HG03066 (cell line): Measurements from ENCODE around the gene NFIX.

Source experiments
- ATAC-seq: cut with Tn5 transposase; IDR thresholded peaks from one replicate; pipeline ENCODE4 v1.9.1; 2021; ENCODE audit warnings: low read depth; ENCODE audit not compliant: unreplicated experiment

The NFIX gene

DNA sequence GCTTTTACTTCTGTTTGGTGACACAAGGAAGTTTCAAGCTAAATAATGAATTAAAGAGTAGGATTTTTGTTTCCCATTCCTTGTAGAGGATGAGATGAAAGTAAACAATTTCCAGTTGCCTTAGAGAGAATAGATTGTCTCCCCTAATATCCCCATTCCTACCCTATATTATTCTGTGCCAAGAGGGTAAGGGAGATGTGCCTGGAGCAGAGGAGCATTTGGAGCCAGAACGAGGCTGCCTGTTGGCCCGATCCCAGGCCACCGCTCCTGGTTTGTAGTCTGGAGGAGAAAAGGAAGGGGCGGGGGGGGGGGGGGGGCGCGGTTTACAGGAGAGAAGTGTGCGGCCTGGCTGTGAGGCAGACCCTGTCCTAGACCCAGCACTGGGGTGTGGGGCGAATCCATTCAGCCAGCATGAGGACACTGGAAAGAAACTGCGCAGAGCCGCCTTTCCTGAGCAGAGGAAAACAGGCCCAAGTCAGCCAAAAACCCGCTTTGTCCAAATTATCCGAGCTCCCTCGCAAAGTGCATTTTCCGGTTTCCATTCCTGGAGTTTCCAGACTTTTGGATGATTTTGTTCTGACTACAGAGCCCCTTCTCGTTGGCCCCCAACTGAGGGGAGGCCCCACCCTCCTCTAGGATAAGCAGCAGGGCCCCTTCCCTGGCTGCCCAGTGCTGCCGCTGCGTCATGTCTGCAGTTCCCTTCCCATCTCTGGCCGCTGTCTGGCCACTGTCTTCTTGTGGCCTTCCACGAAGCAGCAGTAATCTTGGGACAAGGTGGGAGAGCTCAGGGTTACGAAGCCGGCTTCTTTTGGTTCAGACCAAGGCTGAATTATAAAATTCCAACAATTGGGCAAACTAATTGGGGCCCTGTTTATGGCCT, 23.0 kb downstream of the NFIX start:
- ATAC-seq: no peak

DNA sequence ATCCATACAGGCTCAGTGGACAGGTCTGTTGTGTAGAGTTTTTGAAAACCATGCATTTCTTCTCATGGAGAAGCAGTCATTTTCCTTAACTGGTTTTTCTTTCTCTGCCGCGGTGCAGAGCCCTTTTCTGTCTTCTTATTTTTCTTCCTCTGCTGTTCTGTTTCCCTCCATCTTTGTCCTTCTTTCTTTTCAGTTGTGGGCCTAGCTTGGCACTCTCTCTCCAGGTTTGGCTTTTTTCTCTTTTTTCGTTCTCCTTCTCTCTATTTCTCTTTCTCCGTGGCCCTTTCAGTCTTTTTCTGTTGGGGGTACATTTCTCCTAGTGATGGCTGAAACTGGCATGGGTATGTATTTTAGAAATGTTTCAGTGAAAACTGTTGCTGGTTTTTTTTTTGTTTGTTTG, 24.1 kb downstream of the NFIX start:
- no peak for ATAC-seq

DNA sequence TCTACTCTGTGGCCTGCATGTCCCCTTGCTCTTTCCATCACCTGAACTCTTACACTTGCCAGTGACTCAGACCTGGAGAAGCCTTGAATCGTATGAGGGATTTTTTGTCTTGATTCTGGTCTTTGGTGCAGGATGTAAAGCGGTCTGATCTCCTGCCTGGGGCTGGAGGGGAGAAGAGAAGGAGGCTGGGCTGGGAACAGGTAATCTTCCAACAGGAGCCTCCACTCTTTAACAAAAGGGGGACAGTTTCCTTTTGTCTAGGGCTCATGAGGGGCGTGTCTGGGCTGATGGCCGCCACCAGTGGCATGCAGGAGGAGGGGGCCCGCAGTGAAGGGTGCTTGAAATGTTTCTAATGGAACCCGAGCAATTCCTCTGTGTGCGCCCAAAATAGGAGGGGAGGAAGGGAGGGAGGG, 24.7 kb downstream of the NFIX start:
- ATAC-seq: no peak

DNA sequence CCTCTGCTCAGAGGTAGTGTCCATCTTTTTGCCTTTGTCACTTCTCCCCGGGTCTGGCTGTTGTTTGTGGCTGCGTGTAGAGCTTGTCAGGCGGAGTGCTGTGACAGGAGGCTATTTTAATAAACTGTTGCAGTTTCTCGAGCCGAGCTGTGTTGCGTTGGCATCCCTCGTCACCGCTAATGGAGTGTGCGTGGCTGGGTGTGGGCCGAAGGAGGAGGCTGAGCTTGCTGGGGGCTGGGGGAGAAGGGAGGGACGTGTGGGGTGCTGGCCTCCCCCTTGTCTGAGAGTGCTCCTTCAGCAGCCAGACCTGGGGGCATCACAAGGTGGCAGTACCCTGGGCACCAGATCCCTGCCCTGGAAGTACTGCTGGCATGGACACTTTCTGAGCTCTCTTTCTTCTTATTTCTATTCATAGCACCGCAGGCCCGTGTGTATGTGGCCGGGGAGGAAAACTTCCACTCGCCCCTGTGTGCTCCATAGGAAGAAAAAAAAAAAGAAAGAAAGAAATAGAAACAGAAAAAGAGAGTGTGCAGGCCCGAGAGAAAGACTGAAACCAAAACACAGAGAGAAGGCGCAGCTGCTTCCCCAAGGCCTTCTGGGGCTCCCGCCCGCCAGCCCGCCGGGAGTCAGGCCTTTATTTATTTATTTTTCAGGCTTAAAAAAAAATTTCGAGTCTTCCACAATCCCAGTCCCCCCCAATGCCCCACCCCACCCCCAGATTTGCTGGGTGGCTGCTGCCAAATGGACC, 27.0 kb downstream of the NFIX start:
- no peak for ATAC-seq

DNA sequence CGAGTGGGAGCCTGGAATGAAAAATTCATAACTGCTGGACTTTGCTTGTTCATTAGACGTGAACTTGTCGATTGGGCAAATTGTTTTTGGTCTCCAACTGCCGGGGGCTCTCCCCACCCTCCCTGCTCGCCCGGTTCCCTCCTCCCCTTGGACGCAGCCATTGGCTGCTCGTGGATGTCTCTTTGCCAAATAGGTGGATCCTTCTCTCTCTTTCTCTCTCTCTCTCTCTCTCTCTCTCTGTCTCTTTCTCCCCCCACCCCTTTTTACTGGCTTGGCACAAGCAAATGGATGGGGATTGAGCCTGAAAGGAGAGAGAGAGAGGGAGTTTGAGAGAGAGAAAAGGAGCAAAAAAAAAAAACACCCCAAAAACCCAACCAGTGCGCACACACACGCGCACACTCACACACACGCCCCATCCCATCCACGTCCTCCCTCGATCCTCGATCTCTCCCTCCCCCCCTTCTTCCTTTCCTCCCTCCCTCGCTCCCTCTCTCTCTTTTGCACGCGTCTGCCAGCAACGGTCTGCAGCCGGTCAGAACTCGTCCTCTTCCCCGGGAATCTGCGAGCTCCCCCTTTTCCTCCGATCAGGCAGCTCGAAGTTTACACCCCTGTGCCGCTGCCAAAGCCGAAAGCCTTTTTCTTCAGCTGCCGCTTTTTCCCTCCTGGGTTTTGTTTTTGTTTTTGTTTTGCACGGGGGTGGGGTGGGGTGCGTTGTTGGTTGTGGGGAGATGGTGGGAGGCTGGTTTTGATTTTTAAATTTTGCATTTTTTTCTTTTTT, 27.8 kb downstream of the NFIX start:
- no peak for ATAC-seq

DNA sequence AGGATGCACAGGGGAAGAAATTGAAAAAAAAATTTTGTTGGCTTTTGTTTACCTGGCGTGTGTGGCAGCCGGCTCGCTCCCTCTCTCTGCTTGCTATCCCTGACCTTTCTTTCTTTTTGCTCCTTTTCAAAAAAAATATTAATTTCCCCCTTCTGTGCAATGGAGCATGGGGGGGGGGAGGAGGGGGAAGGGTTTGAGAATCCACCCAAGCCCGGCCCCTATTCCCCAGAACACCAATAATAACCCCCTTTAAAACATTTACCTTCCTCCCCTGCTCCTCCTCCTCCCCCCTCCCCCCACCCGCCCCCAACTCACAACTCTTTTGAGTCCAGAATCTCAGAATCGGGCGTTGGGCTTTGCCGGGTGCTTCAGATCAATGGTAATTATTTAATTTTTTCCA, 28.4 kb downstream of the NFIX start:
- no peak for ATAC-seq

DNA sequence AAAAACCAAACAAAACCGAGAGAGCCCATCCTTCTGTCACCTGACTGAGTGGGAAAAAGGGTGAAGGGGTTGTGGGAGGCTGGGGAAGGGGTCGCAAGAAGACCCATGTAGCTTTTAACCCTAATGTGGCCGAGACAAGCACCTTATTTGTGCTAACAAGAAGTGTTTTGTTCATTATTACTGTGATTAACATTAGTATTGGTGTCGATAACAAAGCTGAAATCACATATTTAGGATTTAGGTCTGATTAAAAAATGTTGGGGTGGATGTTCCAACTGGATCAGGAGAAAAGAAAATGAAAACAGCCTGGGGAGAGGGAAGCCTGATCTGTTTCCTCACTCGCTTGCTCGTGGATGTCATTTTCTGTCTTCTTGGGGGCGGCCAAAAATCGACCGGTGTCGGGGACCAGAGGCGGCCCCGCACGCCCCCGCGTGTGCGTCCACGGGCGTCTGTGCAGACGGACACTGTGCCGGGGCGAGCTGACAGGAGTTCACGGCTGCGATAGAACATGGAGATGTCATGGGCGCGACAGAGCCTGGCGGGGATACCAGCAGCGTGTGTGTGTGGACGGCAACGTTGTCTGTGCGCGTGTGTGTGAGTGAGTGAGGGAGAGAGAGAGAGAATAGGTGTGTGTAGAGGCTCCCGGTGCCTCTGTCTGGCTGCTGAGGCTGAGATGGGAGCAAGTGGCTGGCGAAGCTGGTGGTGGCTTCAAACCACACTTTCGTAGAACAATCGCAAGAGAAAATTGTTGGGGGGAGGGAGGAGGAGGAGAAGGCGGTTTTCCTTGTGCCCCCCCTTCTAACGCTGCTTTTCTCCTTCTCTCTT, 29.1 kb downstream of the NFIX start:
- no peak for ATAC-seq

DNA sequence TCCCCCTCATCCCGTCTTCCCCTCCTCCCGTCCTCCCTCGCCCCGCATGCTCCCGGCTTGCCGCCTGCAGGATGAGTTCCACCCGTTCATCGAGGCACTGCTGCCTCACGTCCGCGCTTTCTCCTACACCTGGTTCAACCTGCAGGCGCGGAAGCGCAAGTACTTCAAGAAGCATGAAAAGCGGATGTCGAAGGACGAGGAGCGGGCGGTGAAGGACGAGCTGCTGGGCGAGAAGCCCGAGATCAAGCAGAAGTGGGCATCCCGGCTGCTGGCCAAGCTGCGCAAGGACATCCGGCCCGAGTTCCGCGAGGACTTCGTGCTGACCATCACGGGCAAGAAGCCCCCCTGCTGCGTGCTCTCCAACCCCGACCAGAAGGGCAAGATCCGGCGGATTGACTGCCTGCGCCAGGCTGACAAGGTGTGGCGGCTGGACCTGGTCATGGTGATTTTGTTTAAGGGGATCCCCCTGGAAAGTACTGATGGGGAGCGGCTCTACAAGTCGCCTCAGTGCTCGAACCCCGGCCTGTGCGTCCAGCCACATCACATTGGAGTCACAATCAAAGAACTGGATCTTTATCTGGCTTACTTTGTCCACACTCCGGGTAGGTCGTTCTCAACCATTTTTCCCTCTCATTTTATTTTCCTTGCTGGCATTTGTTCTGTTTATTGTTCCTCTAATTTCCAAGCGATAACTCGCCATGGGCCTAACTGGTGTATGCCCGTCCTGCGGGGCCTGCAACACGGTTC, 29.8 kb downstream of the NFIX start:
- no peak for ATAC-seq

DNA sequence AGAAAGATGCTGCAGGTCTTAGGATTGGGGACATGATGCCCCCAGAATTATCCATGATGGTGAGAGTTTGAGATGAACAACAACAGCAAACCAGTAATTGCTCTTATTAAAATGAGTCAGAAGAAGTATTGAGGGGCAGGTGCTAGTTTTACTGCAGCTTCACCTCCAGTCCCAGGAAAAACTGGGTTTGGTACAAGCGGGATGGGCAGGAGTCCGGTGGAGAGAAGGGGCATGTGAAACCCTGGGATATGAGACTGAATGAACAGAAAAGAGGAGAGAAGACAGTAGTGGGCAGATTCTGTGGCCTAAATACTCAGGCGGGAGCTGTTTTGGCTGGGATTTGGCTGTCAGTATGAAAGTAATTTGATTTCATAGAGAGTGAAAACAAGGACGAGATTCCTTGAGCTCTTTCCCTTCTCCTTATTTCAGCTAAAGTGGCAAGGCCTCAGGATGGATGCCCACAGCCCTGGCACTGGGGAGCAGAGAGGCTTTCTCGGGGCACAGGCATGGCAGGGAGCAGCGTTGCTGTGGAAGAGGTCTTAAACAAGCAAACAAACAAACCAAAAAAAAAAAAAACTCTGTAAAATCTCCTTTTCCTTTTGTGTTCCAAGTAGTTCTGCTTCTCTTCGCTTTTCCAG, 30.7 kb downstream of the NFIX start:
- no peak for ATAC-seq

DNA sequence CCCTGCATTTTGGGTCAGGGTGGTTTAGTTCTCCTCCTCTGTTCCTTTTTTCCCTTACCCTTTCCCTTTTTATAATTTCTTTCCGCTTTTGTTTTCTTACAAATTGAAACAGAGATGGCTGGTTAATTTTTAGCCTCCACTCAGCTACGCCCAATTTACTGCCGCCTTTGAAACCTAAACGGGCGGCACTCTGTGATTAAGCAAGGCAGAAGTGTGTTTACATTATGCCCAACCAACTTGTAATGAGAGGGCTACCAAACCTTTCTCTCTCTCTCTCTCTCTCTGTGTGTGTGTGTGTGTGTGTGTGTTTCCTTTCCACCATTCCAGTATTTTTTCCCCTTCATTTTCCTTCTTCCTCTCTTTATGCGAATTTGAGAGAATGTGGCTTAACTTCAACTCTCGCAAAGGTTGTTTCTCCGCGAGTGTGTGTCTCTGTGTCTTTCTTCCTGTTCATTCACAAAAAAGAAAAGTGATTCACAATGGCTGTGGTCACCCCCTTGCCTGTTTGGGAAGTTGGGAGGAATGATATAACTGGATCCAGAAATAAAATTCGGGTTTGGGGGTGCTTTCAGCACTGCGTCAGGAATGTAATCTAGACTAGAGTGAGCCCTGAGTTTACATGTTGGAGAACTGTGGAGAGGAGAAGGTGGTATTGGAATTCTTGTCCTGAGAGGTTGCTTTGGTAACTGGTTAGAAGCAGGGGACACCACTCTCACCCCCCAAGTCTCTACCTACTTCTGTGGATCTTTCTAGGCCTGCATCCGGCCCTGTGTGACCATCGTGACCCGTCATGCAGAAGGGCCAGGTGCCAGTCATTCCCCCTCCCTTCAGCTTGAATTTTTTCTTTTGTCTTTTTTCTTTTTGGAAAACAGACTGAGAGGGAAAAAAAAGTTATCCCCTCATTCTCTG, 31.4 kb downstream of the NFIX start:
- ATAC-seq: no peak

DNA sequence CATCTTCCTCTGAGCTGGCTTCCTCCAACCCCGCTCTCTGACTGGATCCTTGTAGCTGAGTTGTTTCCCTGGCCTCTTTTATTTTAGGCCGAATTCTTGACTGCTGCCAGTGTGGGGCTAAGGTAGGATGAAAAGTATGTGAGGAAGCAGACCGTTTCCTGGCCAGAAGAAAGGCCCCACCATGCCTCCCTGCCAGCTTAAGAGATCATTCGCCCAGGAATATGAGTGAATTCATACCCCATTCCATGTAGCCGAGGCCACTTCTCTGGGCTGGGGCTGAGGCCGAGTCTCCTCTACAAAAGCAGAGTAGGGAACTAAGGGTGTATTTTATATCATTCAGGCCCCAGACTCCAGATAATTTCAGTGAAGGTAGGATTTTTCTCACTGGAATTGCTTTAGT, 32.3 kb downstream of the NFIX start:
- ATAC-seq: no peak

DNA sequence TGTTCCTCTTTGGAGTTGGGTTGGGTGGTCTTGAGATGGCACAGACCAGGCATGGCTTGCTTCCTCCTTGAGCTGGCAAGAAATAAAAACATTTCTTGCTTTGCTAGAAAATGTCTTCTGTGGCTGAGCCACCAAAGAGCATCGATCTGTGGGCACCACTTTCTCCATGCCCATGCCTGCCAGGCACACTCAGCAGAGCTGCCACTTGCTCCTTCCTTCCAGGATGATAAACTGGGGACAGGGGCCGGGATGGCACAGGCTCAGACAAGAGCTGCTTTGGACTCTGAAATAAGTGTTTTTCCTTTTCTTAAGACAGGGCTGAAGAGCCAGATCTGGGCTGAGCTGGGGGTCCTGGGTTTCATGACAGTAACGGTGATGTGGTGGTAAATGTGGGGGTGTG, 32.8 kb downstream of the NFIX start:
- no peak for ATAC-seq

DNA sequence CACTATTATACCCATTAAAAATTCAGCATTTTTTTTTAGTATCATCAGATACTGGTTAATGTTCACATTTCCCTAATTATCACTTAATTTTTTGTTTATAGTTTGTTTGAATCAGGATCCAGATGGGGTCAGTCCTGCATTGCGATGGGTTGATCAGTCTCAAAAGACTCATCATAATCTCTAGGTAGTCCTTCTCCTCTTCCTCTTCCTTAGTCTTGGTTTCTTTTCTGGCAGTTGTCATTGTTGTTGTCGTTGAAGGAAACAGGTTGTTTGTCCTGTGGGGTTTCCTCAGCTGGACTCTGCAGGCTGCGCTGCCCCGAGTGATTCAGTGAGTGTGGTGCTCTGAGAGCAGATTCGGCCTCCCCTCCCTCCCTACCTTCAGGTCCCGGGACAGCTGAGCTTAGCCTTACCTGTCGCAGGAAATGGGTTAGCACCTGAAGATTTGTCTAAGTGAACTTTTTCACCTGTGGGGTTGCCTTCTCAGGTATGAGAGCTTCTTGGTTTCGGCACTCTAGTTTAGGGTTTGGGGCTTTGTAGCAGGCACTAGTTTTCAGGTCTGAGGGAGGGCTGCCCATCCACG, 34.1 kb downstream of the NFIX start:
- ATAC-seq: no peak

DNA sequence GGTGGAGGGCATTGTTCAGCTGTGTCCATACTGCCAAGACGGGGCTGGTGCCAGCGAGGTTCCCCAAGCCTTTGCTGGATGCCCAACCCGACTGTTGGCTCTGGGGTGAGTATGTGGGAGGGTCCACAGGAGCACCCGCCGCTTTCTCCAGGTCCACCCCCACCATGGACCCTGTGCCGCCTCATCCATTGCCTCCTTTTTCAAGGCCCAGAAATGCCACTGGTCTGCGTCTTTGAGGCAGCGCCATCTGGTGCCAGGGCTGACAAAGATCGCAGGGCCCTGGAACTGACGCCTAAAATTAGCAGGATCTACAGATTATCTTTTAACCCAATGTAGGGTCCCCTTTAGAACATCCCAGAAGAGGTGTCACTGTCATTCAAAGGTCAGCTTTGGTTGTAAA, 34.6 kb downstream of the NFIX start:
- ATAC-seq: no peak

DNA sequence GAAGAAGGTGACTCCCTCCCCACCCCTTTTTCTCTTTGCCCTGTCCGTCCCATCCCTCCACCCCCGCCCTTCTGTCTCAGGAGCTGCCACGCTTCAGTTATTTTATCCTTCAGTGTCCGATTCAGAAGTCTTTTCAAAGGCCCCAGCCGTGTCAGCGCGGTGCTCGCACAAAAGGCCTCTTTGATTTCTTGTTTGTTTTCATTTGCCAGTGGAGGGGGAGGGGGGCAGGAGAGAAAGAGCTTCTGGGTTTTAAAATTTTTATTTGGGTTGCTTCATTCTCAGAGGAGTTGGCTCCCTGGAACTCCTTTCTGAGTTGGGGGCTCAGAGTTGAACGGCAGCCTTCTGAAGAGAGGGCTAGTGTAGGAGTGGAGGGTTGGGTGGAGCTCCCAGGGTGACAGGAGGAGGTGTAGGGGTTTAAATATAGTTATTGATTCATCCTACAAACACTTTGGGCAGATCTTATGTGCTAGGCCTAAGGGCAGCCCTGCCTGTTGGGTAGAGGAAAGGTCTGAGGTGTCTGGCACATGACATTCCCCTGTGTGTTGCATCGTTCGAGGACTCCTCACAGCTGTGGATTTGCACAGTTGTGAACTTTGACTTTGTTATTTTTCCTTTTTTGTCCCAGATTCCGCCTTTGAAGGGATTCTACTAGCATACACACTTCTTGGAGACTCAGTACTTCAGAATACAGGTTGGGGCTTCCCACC, 36.8 kb downstream of the NFIX start:
- ATAC-seq: no peak

DNA sequence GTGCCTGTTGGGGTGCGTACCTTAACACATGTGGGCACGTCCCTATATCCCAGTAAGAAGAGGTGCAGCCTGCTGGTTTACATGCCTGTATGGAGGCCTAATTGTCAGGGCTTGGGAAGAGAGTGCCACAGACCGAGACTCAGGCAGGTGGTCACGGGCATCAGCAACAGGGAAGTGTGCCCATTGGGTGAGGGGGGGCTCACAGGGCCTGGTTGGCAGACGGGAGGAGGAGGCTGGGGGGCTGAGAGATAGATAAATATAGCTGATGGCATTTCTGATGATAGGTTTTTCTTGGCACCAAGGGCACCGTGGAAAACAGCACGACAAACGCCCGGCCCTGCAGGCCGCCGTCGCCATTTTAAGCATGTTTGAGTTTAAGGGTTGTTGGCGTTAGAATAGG, 37.6 kb downstream of the NFIX start:
- no peak for ATAC-seq

DNA sequence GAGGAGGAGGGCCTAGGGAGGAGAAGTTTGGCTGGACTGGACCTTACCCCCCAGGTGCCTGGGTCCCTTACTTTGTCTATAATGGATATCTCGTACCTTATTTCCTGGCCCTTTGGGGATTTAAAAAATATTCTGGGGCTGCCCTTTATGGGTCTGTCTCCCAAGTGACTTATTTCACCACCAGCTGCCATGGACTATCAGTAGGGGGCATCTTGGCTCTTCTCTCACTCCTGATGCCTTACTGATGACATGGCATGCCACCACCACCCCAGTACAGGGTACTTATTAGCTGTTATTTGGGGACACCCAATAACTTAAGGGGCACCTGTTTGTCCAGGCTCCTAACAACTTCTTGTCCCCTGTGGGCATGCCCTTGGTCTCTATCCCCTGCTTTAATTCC, 38.0 kb downstream of the NFIX start:
- ATAC-seq: no peak
